Activated CD8-positive, alpha-beta memory T cell treated with anti-CD3 and anti-CD28 coated beads, Interleukin-2, amount 50 U/mL, for 1 hour (primary cell): ENCODE measurements around the gene SIVA1.
A peak's percentile ranks its signal among the peaks of the same experiment; 100 is the strongest.

Experiments
- DNase-seq: peaks from one replicate; pipeline ENCODE4 v3.0.0-alpha.2; 2020; ENCODE audit errors: extremely low read depth

SIVA1 gene

DNA sequence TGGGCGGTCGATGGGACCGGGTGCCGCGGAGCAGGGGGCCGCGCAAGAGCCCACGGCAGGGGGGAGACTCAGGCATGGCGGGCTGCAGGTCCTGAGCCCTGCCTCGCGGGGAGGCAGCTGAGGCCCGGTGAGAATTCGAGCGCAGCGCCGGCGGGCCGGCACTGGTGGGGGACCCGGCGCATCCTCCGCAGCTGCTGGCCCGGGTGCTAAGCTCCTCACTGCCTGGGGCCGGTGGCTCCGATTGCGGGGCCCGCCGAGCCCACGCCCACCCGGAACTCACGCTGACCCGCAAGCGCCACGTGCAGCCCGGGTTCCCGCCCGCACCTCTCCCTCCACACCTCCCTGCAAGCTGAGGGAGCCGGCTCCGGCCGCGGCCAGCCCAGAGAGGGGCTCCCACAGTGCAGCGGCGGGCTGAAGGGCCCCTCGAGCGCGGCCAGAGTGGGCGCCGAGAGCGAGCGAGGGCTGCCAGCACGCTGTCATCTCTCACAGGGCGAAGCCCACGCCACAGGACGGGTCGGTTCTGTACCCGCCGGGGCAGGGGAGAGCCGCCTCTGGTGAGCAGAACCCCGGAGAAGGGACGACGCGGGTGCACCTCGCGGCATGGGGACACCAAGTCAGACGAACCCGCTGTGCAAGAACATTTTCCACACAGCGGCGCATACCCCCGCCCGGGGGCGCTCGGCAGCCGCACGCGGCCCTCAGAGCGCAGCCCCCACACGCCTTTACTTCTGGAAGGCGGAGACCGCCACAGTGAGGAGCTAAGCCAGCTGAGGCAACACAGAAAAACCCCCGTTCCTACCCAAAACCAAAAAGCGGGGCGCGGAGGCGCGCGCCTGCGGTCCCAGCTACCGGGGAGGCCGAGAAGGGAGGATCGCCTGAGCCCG is 1.2 kb upstream of the SIVA1 start:
- DNase-seq: no peak

DNA sequence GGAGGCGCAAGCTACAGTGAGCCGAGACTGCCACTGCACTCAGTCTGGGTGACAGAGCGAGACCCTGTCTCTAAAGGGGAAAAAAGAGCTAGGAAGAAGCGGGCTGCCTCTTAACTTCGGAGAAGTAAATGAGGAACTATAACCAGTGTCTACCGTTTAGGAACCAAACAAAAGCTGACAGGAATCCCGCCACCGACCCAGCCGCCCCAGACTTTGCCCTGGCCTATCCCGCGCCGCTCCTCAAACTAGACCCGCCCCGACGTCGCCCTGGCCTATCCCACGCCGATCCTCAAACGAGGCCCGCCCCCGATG is 568 bp upstream of the SIVA1 start:
- DNase-seq: no peak

DNA sequence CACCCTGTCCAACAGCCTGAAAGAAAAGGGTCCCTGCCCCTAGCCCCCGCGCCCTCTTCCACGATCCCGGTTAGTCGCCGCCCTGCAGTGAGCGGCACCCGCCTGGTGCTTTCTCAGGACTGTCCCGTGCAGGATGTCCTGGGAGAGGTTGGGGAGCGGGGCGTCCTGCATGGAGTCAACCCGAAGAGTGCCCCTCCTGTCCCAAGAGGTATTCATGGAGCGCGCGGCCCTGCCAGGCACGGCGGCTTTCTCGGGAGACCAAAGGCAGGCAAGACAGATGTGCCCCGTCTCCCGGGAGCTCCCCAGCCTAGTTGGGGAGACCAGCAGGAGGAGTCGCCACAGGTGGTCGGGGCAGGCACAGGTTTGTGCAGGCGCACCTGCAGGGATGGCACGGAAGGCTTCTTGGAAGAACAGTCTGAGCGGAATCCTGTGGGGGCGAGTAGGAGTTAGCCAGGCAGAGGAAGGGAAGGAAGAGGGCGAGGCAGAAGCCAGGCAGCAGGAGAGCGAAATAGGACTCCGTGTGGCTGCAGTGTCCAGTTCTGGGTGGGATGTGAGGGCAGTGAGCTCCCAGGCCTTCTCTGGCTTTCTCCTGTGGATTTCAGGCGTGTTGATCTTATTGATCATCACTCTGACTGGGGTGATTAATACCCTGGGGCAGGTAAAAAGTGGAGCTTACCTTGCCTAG is 723 bp downstream of the SIVA1 start:
- DNase-seq: no peak

DNA sequence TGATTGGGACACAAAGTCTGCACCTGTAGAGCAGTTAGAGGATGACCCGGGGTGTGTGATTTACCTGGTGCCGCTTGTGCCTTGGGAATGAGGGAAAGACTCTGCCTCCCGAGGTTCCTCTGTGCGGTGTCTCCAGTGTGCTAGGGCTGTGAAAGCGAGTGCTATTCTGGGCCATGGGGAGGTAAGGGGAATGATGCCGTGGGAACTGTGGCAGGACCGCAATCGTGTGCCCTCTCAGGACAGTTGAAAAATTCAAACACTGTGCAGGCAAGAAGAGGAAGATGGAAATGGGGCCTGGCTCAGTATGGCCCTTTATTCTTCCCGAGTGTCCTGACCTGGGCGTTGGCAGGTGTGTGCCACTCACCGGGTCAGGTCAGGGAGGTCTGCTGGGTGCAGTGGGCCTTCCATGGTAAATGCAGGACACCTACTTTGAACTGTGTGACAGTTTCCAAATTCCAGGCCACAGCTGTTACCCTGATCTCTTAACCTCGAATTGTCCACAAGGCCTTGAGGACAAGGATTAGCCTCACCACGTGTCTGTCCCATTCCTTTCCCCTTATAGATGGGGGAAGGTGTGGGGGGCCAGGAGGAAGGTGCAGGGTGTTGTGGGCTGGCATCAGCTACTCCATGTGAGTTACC is 1.4 kb downstream of the SIVA1 start:
- DNase-seq: no peak

DNA sequence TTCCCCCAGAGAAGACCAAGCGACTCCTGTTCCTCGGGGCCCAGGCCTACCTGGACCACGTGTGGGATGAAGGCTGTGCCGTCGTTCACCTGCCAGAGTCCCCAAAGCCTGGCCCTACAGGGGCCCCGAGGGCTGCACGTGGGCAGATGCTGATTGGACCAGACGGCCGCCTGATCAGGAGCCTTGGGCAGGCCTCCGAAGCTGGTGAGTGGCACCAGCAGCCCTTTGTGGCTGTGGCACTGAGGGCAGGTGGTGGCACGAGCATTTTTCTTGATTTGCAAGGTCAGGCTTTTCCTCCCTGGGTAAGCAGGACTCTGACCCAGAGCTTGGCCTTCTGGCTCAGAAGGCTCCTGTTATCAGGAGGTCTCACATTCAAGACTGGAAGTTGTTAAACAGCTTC is 2.7 kb downstream of the SIVA1 start:
- DNase-seq: no peak

DNA sequence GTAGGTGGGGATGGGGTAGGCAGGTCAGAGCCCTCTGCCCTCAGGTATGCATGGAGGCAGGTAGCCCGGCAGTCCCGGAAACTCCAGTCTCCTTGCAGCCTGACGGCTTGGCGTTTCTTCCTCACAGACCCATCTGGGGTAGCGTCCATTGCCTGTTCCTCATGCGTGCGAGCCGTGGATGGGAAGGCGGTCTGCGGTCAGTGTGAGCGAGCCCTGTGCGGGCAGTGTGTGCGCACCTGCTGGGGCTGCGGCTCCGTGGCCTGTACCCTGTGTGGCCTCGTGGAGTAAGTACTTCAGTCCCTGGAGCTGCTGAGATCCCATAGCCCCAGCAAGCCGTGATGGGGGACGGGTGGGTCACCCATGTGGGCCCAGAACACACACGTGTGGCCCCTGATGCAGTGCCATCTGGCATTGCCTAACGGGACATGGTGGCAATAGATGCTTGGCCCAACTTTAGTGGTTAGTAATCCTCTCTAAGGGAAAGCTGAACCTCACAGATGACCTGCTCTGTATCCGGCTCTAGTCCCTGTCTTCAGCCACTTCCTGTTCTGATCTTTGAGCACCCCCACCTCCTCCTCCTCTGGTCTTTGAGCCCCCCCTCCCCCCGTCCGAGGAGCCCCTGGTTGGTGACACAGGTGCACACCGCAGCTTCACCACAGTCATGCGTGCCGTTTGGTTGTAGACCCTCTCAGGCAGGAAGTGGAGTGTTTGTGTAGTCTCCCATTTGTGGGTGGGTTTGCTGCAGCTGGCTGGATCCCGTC is 3.7 kb downstream of the SIVA1 start:
- DNase-seq: no peak

DNA sequence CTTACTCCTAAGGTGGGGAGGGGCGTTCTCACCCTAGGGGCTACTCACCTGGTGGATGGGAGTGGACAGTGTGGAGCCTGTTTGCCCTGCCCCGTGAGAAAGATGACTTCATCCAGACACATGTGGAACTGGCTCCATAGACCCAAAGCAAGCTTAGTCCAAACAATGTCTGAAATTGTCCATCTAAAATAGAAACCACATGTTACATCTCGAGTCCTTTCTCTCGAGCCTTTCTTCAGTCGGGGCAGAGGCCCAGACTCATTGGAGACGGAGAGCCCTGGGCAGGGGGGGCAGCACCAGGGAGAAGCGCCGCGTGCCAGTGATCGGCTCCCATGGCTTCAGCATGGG is 4.3 kb downstream of the SIVA1 start:
- no peak for DNase-seq

DNA sequence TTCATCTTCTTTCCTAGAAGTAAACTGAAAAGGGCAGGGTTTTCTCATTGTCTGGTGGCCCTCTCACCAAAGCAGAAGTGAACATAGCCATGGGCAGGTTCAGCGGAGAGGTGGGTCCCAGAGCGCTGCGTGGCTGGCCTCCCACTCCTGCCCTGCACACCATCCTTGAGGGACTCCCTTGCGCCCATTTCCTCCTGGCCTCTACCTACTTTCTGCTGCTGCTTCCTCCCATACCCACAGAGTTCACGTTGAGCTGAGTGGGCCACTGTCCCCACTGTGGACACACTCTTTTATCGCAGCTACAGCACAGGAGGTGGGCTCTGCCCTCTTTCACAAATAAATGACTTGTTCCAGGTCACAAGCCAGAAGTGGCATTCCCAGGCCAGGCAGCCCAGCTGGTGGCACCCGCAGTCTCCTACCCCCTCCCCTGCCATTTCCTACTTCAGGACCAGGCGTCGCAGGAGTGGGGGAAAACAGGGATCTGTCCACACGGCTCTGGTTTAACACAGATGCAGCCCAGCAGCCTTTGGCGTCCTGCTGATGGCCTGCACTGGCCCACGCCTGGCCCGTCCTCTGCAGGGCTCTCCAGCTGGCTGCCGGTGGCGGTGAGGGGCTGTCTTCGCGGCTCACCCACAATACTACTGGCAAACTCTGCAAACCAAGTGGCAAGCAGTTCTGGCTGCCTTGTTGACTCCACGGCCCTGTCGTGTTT is 4.9 kb downstream of the SIVA1 start:
- no peak for DNase-seq

DNA sequence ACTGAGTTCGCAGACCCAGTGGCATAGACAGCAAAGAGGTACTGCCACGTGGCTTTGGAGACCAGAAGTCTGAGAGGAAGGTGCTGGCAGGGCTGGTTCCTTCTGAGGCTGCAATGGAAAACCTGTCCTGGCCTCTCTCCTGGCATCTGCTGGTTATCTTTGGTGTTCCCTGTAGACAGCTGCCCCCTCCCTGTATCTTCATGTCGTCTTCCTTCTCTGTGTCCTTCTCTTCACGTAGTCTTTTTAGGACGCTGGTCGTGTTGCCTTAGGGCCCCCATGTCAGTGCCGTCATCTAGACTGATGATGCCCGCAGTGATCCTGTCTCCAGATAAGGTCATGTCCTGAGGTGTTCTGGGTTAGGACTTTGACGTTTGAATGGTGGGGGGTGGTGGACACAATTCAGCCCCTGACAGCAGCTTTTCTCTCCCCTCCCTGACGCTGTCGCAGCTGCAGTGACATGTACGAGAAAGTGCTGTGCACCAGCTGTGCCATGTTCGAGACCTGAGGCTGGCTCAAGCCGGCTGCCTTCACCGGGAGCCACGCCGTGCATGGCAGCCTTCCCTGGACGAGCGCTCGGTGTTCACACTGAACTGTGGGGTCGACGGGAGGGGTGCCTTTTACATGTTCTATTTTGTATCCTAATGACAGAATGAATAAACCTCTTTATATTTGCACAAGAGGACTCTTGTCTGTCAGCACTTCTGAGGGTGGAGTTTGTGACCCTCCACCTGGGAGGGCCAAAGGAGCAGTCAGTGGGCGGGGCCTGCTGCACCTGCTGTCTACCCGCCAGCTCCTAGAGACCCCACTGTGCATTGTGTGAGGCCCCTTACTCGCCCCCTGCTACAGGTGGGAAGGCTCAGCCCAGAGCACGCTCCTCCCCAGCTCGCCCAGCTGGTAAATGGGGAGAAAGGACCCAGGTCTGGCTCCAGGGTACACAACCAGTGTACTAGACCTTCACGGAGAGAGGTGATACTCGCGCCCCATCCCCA is 6.3 kb downstream of the SIVA1 start:
- no peak for DNase-seq

DNA sequence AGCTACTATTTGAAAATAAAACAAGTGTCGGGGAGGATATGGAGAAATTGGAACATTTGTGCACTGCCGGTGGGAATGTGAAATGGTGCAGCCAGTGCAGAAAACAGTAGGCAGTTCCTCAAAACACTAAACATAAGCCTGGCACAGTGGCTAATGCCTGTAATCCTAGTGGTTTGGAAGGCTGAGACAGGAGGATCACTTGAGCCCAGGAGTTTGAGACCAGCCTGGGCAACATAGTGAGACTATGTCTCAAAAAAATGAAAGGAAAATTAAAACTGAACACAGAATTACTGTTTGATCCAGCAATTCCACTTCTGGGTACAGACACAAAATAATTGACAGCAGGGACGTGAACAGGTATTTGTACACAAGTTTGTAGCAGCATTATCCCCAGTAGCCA is 12.6 kb downstream of the SIVA1 start:
- DNase-seq: no peak

DNA sequence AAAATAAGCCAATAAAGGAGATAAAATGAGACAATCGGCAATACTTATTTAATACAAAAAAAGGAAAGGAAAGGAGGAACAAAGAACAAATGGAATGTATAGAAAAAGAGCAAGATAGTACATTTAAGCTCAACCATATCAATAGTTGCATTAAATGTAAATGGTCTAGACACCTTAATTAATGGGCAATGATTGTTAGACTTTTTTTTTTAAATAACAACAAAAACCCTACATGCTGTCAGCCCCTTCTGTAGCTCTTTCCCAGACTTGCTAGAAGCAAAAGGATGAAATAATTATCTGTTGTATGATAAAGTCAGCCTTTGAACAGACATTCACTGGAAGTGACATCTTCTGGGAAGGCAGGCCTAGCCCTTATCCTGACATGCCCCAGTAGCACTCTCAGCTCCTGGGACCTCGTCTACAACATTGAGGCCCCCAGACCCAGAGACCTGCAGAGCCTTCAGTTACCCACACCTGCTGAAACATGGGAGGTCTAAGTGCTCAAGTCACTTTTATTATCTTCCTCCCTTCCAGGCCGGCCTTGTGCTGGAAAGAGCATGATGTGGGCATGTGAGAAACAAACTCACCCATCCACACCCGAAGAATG is 13.4 kb downstream of the SIVA1 start:
- no peak for DNase-seq

DNA sequence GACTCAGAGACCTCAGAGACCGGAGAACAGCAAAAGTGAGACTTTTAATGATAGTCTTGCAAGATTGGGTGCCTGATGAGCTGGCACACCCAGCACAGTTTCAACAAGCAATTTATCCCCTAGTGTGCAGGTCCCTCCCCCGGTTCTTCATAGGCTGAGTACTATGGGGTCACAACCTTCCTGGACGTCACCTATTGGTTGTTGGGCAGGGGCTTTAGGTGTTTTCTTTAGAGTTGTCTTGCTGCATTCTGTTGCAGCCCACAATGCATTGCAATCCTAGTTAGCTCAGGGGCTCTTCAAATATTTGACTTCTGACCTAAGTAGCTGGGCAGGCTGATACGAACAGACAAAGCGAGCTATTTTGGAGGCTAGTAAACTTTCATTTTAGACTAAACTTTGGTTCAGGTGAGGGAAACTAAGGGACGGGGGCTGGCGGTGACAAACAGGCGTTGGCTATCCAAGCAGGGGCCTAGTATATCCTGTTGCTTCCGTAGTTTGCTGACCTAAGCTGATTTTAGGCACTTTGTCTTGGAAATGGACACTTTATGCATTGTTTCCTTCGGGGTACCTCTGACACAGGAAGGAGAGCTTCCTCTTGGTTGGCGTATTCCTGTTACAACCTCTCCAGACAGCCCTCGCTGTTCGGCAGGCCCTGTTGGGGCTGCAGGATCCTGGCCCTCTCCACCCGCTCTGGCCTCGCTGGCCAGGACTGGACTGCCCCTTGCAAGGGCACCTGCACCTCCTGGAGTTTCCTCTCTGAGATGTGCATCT is 14.1 kb downstream of the SIVA1 start:
- no peak for DNase-seq

DNA sequence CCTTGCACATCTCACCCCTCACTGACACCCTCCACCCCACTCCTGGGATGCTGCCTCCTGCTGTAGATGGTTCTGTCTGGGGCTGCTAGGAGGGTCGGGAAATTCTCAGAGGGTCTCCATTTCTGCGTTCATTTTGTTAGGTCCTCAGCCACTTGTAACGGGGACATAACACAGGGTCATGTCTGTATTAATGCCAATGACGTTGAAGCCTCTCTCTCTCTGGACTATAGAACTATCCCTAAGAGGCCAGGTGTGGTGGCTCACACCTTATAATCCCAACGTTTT is 14.6 kb downstream of the SIVA1 start:
- no peak for DNase-seq

DNA sequence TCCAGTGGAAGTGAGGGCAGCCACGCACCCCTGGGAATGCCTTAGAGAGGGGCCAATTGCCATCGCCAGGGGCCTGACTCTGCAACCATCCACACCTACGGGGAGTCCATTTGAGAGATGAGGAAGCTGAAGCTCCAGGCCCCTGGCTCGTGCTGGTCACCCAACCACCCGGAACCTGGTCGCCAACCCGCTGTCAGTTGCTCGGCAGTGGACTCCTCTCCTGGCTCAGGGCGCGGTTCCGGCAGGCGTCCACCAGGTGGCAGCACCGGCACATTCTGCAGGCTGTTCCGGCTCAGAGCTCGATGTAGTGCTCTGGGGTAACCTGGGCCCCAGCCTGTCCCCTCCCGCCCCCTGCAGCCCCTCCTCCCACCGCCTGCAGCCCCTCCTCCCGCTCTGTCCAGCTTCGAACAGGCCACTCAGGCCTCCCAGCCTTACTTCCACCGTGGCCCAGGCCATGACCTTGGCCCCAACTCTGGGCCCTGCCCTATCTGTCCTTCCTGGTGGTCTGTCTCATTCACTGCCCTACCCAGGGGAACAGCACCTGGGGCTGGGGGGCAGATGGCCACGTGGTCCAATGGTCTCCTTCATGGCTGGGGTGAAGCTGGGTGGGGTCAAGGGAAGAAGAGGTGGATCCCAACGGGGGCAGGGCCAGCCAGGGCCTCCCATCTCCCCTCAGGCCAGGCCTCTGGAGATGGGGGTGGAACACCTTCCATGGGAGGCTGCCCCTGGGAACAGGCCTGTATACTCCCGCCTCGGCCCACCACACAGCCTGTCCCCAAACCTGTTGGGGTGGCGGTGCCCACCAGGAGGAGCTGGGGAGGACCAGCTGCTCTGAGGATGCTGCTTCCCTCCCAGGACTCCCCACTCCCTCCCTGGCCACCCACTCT is 15.7 kb downstream of the SIVA1 start:
- peak; percentile 72 for DNase-seq

DNA sequence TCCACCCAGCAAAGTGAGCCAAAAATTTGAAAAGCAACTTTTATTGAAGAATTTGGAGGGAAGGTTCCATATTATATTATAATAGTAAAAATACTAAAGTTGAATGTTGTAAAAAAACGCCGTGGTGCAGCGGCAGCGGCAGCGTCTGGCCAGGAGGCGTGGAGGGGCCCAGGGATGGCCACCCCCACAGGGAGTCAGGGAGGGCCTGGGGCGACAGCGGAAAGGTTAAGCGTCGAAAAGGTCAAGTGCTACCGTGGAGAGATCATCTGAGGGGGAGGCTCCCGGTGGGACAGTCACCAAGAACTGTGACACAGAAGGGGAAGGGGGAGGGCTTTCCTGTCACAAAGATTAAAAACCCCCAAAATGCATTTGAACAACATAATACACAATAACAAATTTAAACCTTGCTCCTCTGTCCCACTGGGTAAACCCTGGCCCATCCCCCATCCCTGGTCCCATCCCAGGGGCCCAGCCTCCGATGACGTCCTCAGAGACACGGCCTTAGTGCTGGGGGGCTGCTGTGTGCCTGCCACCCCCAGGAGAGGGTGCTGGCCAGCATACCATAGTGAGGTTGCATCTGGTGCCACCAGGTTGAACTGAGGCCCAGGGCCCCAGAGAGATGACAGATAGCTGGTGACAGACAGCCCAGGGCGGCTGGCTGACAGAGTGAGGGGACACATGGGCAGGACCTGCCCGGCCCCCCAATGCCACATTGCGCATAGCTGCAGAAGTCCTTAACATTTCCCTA is 16.6 kb downstream of the SIVA1 start:
- no peak for DNase-seq

DNA sequence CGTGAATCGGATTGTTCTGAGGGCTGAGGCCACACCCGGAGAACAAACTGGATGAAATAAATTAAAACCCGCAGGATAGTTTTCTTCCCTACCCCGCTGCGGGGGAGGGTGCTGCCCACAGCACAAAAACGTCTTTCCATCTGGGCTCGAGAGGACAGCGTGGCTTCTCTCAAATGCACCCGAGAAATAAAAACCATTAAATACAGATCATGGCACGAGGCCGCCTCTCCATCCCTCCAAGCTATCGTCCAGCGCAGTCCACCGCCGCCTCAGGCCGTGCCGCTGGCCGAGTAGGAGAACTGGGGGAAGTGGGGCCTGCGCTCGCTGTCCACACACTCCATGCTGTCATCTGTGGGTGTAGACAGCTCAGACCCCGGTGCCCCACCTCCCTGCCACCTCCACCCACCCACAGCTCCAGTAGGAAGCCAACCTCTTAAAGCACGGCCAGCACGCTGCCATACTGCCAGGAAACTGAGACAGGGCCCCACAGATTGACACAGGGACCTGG is 17.2 kb downstream of the SIVA1 start:
- DNase-seq: no peak

DNA sequence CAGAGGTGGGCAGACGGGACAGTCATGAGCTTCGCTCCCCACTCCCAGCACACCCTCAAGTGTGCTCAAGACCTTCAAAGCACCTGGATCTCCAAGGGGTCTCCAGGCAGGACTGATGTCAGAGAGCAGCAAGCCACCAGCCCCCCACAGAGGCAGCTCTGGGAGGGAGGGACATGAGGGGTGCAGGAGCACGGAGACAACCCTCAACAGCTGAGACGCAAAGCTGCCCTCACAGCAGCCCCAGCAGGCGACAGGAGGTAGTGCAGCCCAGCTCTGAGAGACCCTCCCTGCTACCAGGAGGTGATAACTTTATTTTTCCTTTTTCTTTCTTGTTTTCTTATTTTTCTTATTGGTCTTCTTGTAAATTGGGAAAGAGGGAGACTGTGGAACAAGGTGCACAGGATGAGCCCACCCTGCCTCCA is 17.9 kb downstream of the SIVA1 start:
- DNase-seq: no peak

DNA sequence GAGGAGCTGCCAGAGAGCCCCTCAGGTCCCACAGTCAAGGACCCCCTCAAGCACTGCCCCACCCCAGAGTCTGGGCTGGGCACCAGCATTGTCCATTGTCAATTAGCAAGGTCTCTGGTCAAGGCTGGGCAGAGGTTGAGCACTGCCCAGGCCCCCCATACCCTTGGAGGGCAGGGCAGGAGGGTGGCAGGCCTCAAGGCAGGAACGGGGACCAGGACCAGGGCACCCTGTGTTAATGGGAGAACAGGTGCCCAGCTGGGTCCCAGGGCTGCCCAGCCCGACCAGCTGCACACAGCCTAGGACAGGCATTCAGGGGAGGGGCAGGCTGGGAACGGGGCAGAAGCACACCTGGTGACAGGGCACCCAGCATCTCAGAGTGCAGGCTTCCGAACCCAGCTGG is 18.4 kb downstream of the SIVA1 start:
- no peak for DNase-seq
